Ascending aorta (tissue), 2 donors: ENCODE measurements around the gene RBCK1. TPM values are rescaled to one million over a fixed set of nuclear protein-coding genes. Genes with fewer than 3 reads are reported as not detected.

Source experiments
- DNase-seq, 2 donors: peaks; one replicate each; pipeline ENCODE4 v3.0.0-alpha.2; 2019; ENCODE audit warnings: low spot score in 2 of 2
- H3K27ac ChIP-seq, 2 donors: fragments of 200-600 bp; sonication (generic); one replicate each; pipeline ENCODE4 v1.5.1; 2016 to 2017; ENCODE audit warnings: mild to moderate bottlenecking in 1 of 2
- H3K27me3 ChIP-seq: fragments of 200-600 bp; sonication (generic); one replicate; pipeline ENCODE4 v1.5.1; 2017
- H3K36me3 ChIP-seq, 2 donors: fragments of 200-600 bp; sonication (generic); one replicate each; pipeline ENCODE4 v1.5.1; 2016
- H3K4me1 ChIP-seq, 2 donors: fragments of 200-600 bp; sonication (generic); one replicate each; pipeline ENCODE4 v1.5.1; 2016 to 2017; ENCODE audit warnings: mild to moderate bottlenecking in 1 of 2
- H3K4me3 ChIP-seq, 2 donors: fragments of 200-600 bp; sonication (generic); one replicate each; pipeline ENCODE4 v1.5.1; 2016 to 2017; ENCODE audit warnings: mild to moderate bottlenecking in 1 of 2
- H3K9me3 ChIP-seq, 2 donors: fragments of 200-600 bp; sonication (generic); one replicate each; pipeline ENCODE4 v1.5.1; 2016
- intact Hi-C: fragments of 100-400 bp; cut with DNase I; formaldehyde crosslinking; loops from one replicate; pipeline ENCODE4 v1.15.1; 2023
- total RNA-seq: library from RNA; depleted of rRNA; stranded (reverse); fragments of >200 nt; gene quantifications from one replicate; pipeline ENCODE4 v1.1.0, GENCODE V29; 2016
- TF ChIP-seq, protein P1 (sequence below), 3 experiments: fragments of 200-600 bp in 2 of 3; fragments of 450-650 bp in 1 of 3; sonication (generic) in 2 of 3; IDR thresholded peaks; one replicate each; pipeline ENCODE4 v1.5.1; 2016 to 2019; ENCODE audit warnings: antibody characterized with exemption in 3 of 3, mild to moderate bottlenecking in 1 of 3, moderate library complexity in 1 of 3

RBCK1 gene
- total RNA-seq, 1 donor from 2014 or later, result 123 TPM

DNA sequence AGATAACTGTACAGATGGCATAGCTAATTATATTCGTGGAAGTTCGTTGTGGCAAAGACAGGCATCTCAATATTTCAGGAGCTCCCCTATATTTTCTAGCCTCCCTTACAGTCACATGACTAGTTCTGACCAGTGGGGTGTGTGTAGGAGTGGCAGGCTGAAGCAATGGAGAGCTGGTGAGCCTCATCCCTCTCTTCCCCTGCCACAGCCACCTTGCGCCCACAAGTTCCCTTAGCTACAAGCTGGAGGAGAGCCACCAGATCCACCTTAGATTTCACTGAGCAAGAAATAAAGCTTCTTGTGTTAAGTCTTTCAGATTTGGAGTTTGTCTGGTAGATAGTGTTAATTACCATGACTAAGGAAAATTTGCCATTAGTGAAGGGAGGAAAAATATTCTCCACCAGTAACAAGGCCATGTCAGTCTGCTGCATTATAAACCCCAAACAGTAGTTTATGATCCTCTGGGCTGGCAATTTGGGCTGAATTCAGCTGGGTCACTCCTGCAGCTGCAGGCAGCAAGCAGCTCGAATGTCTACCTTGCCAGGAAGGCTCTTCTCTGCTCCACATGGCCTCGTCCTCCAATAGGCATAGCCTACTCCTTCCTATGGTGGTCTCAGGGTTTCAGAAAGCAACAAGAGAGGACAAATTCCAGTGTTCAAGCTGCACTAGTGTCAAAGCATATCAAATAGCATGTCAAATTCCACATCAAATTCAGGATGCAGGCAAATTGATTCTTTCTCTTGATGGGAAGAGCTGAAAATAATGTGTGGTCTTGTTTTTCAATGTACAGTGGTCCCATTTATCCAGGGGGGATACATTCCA lies 7.4 kb upstream of the RBCK1 start:
- TF ChIP-seq, protein P1, sequence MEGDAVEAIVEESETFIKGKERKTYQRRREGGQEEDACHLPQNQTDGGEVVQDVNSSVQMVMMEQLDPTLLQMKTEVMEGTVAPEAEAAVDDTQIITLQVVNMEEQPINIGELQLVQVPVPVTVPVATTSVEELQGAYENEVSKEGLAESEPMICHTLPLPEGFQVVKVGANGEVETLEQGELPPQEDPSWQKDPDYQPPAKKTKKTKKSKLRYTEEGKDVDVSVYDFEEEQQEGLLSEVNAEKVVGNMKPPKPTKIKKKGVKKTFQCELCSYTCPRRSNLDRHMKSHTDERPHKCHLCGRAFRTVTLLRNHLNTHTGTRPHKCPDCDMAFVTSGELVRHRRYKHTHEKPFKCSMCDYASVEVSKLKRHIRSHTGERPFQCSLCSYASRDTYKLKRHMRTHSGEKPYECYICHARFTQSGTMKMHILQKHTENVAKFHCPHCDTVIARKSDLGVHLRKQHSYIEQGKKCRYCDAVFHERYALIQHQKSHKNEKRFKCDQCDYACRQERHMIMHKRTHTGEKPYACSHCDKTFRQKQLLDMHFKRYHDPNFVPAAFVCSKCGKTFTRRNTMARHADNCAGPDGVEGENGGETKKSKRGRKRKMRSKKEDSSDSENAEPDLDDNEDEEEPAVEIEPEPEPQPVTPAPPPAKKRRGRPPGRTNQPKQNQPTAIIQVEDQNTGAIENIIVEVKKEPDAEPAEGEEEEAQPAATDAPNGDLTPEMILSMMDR (IDR thresholded peaks at IDR 0.05), result no peak
- Histone ChIP-seq H3K36me3 (peaks cover 4 to 15% of the 10 kb centered on the region in 2 donors), H3K9me3 (no peaks in the 10 kb centered on the region), H3K4me3 (no peak overlapping the region), H3K4me1 (no peaks in the 10 kb centered on the region), H3K27me3 (no peaks in the 10 kb centered on the region), H3K27ac (no peak overlapping the region)
- intact Hi-C loops, result no loop called here
- no peak for DNase-seq

DNA sequence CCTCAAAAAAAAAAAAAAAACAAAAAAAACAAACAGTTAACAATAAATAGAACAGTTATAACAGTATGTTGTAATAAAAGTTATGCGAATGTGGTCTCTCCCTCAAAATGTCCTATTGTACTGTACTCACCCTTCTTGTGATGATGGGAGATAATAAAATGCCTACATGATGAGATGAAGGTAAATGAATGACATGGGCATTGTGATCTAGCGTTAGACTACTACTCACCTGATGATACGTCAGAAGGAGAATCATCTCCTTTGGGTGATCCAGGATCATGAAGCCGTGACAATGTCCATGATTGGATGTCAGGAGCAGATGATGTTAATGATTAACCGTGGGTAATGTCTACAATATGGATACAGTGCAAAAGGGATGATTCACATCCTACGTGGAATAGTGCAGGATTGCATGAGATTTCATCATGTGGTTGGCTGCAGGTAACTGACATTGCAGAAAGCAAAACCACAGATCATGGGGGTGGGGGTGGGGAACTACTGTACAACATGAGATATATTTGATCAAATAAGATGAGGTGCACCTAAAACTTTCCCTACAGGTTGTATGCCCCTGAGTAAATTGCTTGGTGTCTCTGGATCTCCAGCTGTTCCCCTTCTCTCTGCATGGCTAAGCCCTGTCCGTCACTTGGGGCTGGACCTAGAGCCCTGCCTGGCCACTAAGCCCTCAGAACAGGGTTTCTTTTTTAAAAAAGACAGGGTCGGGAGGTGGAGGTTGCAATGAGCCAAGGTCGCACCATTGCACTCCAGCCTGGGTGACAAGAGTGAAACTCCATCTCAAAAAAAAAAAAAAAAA lies 6.2 kb upstream of the RBCK1 start:
- TF ChIP-seq, protein P1 (IDR thresholded peaks at IDR 0.05), result no peak
- Histone ChIP-seq H3K4me3 (no peak overlapping the region), H3K9me3 (no peaks in the 10 kb centered on the region), H3K36me3 (peaks cover 0 to 7% of the 10 kb centered on the region in 2 donors), H3K27ac (no peak overlapping the region), H3K27me3 (no peaks in the 10 kb centered on the region), H3K4me1 (no peaks in the 10 kb centered on the region)
- DNase-seq, result no peak
- intact Hi-C loops, result no loop called here

DNA sequence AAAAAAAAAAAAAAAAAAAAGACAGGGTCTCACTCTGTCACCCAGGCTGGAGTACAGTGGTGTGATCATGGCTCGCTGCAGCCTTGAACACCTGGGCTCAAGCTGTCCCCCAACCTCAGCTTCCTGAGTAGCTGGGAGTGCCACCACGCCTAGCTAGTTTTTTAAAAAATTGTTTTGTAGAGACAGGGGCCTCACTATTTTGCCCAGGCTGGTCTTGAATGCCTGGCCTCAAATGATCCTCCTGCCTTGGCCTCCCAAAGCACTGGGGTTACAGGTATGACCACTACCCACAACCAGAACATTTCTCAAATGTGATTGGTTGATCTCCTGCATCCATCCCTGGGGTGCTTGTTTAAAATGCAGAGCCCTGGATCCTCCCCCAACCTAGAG lies 5.6 kb upstream of the RBCK1 start:
- Histone ChIP-seq H3K4me1 (peaks cover 0 to 2% of the 10 kb centered on the region in 2 donors), H3K9me3 (no peaks in the 10 kb centered on the region), H3K4me3 (no peak overlapping the region), H3K36me3 (peaks cover 0 to 2% of the 10 kb centered on the region in 2 donors), H3K27ac (no peak overlapping the region), H3K27me3 (no peaks in the 10 kb centered on the region)
- no peak for DNase-seq
- TF ChIP-seq, protein P1 (IDR thresholded peaks at IDR 0.05), result no peak
- intact Hi-C loops, result no loop called here

DNA sequence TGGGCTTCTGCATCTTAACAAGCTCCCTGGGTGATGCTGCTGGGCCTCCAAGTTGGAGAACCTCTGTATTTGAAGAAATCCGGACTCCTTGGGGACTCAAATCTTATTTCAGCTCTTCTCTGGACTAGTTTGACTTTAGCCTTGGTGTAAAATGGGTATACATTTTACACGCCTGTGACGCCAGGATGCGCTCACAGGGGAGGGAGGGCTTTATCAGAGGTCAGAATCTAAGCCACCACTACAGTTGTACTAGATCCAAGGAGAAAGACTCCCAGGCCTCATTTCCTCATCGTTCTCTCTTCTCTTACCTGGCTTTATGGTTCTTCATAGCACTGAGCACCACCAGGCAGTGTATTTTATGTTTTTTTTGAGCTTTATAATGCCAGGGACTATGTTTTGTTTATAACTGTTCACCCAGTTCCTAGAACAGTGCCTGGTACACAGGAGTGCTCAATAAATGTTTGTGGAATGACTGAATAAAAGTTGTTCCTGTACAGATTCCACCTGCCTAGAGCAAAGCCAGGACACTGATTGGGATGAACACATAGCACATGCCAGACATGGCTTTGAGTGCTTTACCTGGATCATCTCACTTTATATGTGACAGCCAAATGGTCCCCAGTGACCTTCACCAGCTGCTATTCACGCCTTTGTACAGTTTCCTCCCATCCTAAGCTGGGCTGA lies 5.1 kb upstream of the RBCK1 start:
- intact Hi-C loops, result no loop called here
- TF ChIP-seq, protein P1 (IDR thresholded peaks at IDR 0.05), result no peak
- H3K4me1 ChIP-seq, result peaks cover 0 to 2% of the 10 kb centered on the region in 2 donors
- H3K36me3 ChIP-seq, result no peaks in the 10 kb centered on the region
- H3K4me3 ChIP-seq, result no peak overlapping the region
- no peak for DNase-seq
- H3K27ac ChIP-seq, result no peak overlapping the region
- H3K27me3 ChIP-seq, result no peaks in the 10 kb centered on the region
- H3K9me3 ChIP-seq, result no peaks in the 10 kb centered on the region

DNA sequence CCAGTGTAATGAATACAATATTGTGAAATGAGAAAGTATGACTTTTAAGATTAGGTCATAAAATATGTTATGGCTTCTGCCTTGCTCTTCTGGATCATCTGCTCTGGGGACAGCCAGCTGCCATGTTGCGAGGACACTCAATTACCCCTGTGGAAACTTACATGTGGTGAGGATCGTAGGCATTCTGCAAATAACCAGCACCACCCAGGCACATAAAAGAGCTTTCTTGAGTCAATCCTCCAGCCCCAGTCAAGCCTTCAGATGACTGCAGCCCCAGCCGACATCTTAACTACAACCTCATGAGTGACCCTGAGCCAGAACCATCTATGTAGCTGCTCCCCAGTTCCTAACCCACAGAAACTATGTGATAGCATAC lies 4.5 kb upstream of the RBCK1 start:
- intact Hi-C loops, result no loop called here
- Histone ChIP-seq H3K9me3 (no peaks in the 10 kb centered on the region), H3K27ac (no peak overlapping the region)

More for the DNA sequence above, 4.5 kb upstream of the RBCK1 start:
- H3K36me3 ChIP-seq, result no peaks in the 10 kb centered on the region
- H3K4me1 ChIP-seq, result peaks cover 0 to 2% of the 10 kb centered on the region in 2 donors
- no peak overlapping the region for H3K4me3 ChIP-seq
- TF ChIP-seq, protein P1 (IDR thresholded peaks at IDR 0.05), result no peak
- no peak for DNase-seq
- no peaks in the 10 kb centered on the region for H3K27me3 ChIP-seq
